Progenitor cell of endocrine pancreas (in vitro differentiated cells): ENCODE measurements around the gene RNF13. TPM values are rescaled to one million over a fixed set of nuclear protein-coding genes. Genes with fewer than 3 reads are reported as not detected.

Experiments
- DNase-seq: peaks from one replicate; pipeline ENCODE4 v3.0.0; 2021; ENCODE audit warnings: low spot score; ENCODE audit not compliant: unreplicated experiment
- H3K27ac Mint-ChIP-seq: 2 replicates; pipeline ENCODE4 v1.8.0; 2021; ENCODE audit warnings: mild to moderate bottlenecking, moderate library complexity, mixed read lengths
- H3K27me3 Mint-ChIP-seq: 2 replicates; pipeline ENCODE4 v1.8.0; 2021; ENCODE audit warnings: mixed read lengths
- H3K36me3 Mint-ChIP-seq: 2 replicates; pipeline ENCODE4 v1.8.0; 2022; ENCODE audit warnings: mixed read lengths; ENCODE audit not compliant: insufficient read depth
- H3K4me1 Mint-ChIP-seq: 2 replicates; pipeline ENCODE4 v1.8.0; 2021; ENCODE audit warnings: low read depth, mixed read lengths
- H3K4me3 Mint-ChIP-seq: 2 replicates; pipeline ENCODE4 v1.8.0; 2021; ENCODE audit warnings: low read depth, mild to moderate bottlenecking, moderate library complexity, mixed read lengths
- H3K9me3 Mint-ChIP-seq: 2 replicates; pipeline ENCODE4 v1.8.0; 2021; ENCODE audit warnings: low read depth, mixed read lengths
- CTCF ChIP-seq: fragments of 200-600 bp; sonication (generic); IDR thresholded peaks from one replicate; pipeline ENCODE4 v1.5.0; 2021; ENCODE audit warnings: antibody characterized with exemption, mild to moderate bottlenecking; ENCODE audit not compliant: unreplicated experiment
- total RNA-seq: library from RNA; stranded (reverse); gene quantifications from 2 replicates; pipeline ENCODE4 v1.2.1, GENCODE V29; 2021

RNF13 gene
- total RNA-seq, 1 donor from 2014 or later, result 29.8 TPM

DNA sequence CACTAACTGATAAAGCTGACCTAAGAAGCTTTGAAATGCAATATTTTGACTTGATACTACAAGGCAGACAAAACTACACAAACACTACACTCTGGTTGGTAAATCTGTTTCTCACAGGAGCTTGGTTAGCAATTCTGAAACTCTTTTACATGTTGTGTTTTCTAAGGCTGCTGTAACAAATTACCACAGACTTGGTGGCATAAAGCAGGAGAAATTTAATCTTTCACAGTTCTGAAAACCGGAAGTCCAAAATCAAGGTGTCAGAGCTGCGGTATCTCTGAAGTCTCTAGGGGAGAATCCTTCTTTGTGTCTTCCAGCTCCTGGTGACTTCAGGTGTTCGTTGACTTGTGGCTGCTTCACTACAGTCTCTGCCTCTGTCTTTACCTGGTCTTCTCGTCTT is 170.6 kb downstream of the RNF13 start:
- Mint-ChIP-seq H3K4me3 (no peak overlapping the region), H3K27ac (no peak overlapping the region), H3K4me1 (no peaks in the 10 kb centered on the region), H3K9me3 (peaks cover 7% of the 10 kb centered on the region), H3K36me3 (peaks cover 2% of the 10 kb centered on the region), H3K27me3 (no peaks in the 10 kb centered on the region)
- no peak for TF ChIP-seq CTCF
- DNase-seq, result no peak

DNA sequence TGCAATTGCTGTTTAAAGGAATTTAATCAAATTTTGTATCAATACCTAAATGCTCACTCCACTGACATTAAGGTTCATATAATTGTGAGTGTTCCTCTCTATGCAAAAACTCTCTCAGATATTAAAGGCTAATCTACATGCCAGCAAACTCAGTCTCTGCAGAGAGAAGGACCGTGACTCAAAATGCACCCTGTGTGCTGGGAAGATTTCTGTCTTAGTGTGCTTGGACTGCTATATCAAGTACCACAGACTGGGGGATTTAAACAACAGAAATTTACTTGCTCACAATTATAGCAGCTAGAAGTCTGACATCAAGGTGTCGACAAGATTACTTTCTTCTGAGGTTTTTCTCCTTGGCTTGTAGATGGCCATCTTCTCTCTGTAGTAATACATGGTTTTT is 176.3 kb downstream of the RNF13 start:
- no peak for DNase-seq

GRCh38 chr3:149990423-149990948 is 177.5 kb downstream of the RNF13 start:
- Mint-ChIP-seq H3K4me1 (no peaks in the 10 kb centered on the region), H3K9me3 (peaks cover 15% of the 10 kb centered on the region), H3K27me3 (no peaks in the 10 kb centered on the region), H3K36me3 (peaks cover 2% of the 10 kb centered on the region), H3K4me3 (no peak overlapping the region), H3K27ac (no peak overlapping the region)
- DNase-seq, result no peak
- no peak for TF ChIP-seq CTCF

More for the DNA sequence above, 176.3 kb downstream of the RNF13 start:
- peaks cover 5% of the 10 kb centered on the region for H3K9me3 Mint-ChIP-seq
- H3K27ac Mint-ChIP-seq, result no peak overlapping the region
- H3K4me1 Mint-ChIP-seq, result no peaks in the 10 kb centered on the region
- no peak for TF ChIP-seq CTCF
- no peaks in the 10 kb centered on the region for H3K27me3 Mint-ChIP-seq
- H3K4me3 Mint-ChIP-seq, result no peak overlapping the region
- H3K36me3 Mint-ChIP-seq, result peaks cover 1% of the 10 kb centered on the region

DNA sequence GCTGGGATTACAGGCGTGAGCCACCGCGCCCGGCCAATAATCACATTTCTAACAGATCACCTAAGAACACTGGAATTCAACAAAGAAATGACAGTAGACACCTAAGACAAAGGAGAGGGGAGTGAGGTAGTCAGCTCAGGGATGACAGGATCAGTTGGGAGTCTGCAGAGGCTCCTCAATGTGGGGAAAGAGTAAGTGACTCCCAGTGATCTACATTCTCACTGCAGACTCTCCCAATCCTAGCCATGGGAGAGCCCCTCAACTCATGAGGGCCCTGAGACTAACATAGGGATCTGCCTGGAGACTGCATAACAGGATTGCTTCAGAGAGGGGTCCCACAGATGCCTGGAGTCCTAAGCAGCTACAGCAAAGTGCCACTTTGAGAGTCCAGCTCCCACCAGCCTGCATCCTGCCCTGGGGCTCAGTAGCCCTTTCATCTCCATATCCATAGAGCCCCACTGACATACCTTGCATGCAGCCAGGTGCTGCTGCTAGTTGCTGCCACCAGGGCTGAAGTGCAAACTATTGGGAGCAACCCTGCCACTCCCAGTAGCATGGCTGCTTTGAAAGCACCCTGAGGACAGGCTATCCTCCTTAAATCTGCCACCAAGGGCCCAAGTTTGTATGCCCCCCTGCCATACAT is 179.5 kb downstream of the RNF13 start:
- no peak overlapping the region for H3K4me3 Mint-ChIP-seq
- no peak overlapping the region for H3K27ac Mint-ChIP-seq
- no peak for TF ChIP-seq CTCF
- no peaks in the 10 kb centered on the region for H3K27me3 Mint-ChIP-seq
- H3K4me1 Mint-ChIP-seq, result no peaks in the 10 kb centered on the region
- H3K36me3 Mint-ChIP-seq, result peaks cover 2% of the 10 kb centered on the region
- peaks cover 28% of the 10 kb centered on the region for H3K9me3 Mint-ChIP-seq
- no peak for DNase-seq

DNA sequence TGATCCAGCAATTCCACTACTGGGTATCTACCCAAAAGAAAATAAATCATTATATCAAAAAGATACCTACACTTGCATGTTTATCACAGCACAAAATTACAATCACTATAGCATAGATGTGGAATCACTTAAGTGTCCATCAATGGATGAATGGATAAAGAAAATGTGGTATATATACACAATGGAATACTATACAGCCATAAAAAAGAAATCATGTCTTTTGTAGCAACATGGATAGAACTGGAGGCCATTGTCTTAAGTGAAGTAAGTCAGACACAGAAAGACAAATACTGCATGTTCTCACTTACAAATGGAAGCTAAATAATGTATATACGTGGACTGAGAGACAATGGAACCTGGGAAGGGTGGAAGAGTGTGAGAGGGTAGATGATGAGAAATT is 185.9 kb downstream of the RNF13 start:
- H3K4me3 Mint-ChIP-seq, result no peak overlapping the region
- DNase-seq, result no peak
- H3K4me1 Mint-ChIP-seq, result no peaks in the 10 kb centered on the region
- no peaks in the 10 kb centered on the region for H3K27me3 Mint-ChIP-seq
- H3K36me3 Mint-ChIP-seq, result peaks cover 1% of the 10 kb centered on the region
- no peak for TF ChIP-seq CTCF
- peaks cover 24% of the 10 kb centered on the region for H3K9me3 Mint-ChIP-seq
- no peak overlapping the region for H3K27ac Mint-ChIP-seq
